NT2/D1 (cell line): ENCODE results near the gene KLF11.

Experiments used
- SUZ12 ChIP-seq: IDR thresholded peaks from 2 replicates; pipeline ENCODE4 v1.6.1; 2011; ENCODE audit not compliant: insufficient read length, insufficient read depth; ENCODE audit errors: extremely low read depth
- YY1 ChIP-seq: IDR thresholded peaks from 2 replicates; pipeline ENCODE4 v1.6.1; 2011; ENCODE audit not compliant: insufficient read length, insufficient read depth
- ZNF274 ChIP-seq: IDR thresholded peaks from 2 replicates; pipeline ENCODE4 v1.6.1; 2011; ENCODE audit warnings: mild to moderate bottlenecking, low read depth, low read length

- TF ChIP-seq SUZ12 (no peak), YY1 (no peak), ZNF274 (no peak)
Measured at GRCh38 chr2:10094271-10094814, 51.0 kb downstream of the KLF11 start.
